GM12891 (cell line): Measurements from ENCODE around the gene RAB28. TPM values are rescaled to one million over a fixed set of nuclear protein-coding genes. Genes with fewer than 3 reads are reported as not detected.

Experiments used
- DNase-seq: peaks from one replicate; pipeline ENCODE4 v3.0.0; 2011; ENCODE audit warnings: low spot score; ENCODE audit not compliant: insufficient read length
- FAIRE-seq: peaks from 2 replicates; lab custom pipeline; 2011; peaks lifted over from hg19 to GRCh38; lab: Jason Lieb, UNC
- PAX5 ChIP-seq: IDR thresholded peaks from 2 replicates; pipeline ENCODE4 v1.6.1; 2011; ENCODE audit warnings: low read length, moderate library complexity, mild to moderate bottlenecking; ENCODE audit not compliant: insufficient read depth, severe bottlenecking
- POLR2A ChIP-seq: IDR thresholded peaks from 2 replicates; pipeline ENCODE4 v1.6.1; 2011; ENCODE audit warnings: low read depth, low read length, control low read depth
- POLR2AphosphoS5 ChIP-seq: IDR thresholded peaks from 2 replicates; pipeline ENCODE4 v1.6.1; 2011; ENCODE audit warnings: low read depth, low read length, control low read depth
- POU2F2 ChIP-seq: IDR thresholded peaks from 2 replicates; pipeline ENCODE4 v1.6.1; 2011; ENCODE audit warnings: low read depth, mild to moderate bottlenecking, control low read depth, low read length, moderate library complexity
- SPI1 ChIP-seq: IDR thresholded peaks from 2 replicates; pipeline ENCODE4 v1.6.1; 2011; ENCODE audit warnings: low read depth, low read length, control low read depth
- TAF1 ChIP-seq: IDR thresholded peaks from 2 replicates; pipeline ENCODE4 v1.6.1; 2011; ENCODE audit warnings: low read depth, low read length, control low read depth
- polyA plus RNA-seq: library from polyadenylated mRNA; unstranded; fragments of >200 nt; gene quantifications from one replicate; pipeline ENCODE4 v1.2.1, GENCODE V29; 2012; ENCODE audit warnings: low read depth, missing spikeins, inconsistent platforms; ENCODE audit not compliant: missing spikeins

The RAB28 gene
- 10.3 TPM for polyA plus RNA-seq

- FAIRE-seq = peak; percentile 99
- TF ChIP-seq SPI1 = no peak
- TF ChIP-seq POLR2AphosphoS5 = no peak
- peak; percentile 59; the same call in 1 of the 2 replicates for TF ChIP-seq POLR2A
- TF ChIP-seq TAF1 = peak; percentile 85
- no peak for TF ChIP-seq PAX5
- TF ChIP-seq POU2F2 = no peak
These were observed at the start of gene RAB28 for GRCh38 chr4:13484122-13484748. RAB28 (minus strand) TSS chr4:13484340.

GRCh38 chr4:13531625-13531998 lies 47.5 kb upstream of the RAB28 start:
- DNase-seq (no peak), FAIRE-seq (no peak)
- no peak for TF ChIP-seq SPI1
- TF ChIP-seq POU2F2 = no peak
- TF ChIP-seq POLR2AphosphoS5 = no peak
- no peak for TF ChIP-seq PAX5
- TF ChIP-seq POLR2A = no peak

More at GRCh38 chr4:13484122-13484748, at the start of gene RAB28:
- DNase-seq = peak; percentile 75

- no peak for FAIRE-seq
- no peak for DNase-seq
- TF ChIP-seq POLR2AphosphoS5 (no peak), POU2F2 (no peak), SPI1 (no peak)
These were observed 46.9 kb upstream of the RAB28 start for GRCh38 chr4:13530823-13531624.

GRCh38 chr4:13529128-13529919 lies 45.2 kb upstream of the RAB28 start:
- DNase-seq (peak; percentile 15), FAIRE-seq (no peak)
- TF ChIP-seq SPI1 = no peak
- TF ChIP-seq TAF1 = no peak
- TF ChIP-seq PAX5 = no peak
- TF ChIP-seq POU2F2 = no peak
- TF ChIP-seq POLR2AphosphoS5 = no peak
- TF ChIP-seq POLR2A = no peak

- TF ChIP-seq TAF1 (no peak), PAX5 (no peak), POLR2AphosphoS5 (no peak), POU2F2 (no peak), POLR2A (no peak), SPI1 (no peak)
- DNase-seq (peak; percentile 8), FAIRE-seq (no peak)
These were observed 44.6 kb upstream of the RAB28 start for GRCh38 chr4:13528821-13529127.

GRCh38 chr4:13527981-13528820 lies 44.1 kb upstream of the RAB28 start:
- TF ChIP-seq POLR2AphosphoS5 = no peak
- TF ChIP-seq PAX5 = peak; percentile 77
- TF ChIP-seq POLR2A = no peak
- TF ChIP-seq POU2F2 = no peak
- TF ChIP-seq SPI1 = 0 out of 2 replicates have a peak, but pooled peaks have one; percentile 24
- TF ChIP-seq TAF1 = no peak
- peak; percentile 80 for FAIRE-seq
- DNase-seq = peak; percentile 56

GRCh38 chr4:13527192-13527980 lies 43.2 kb upstream of the RAB28 start:
- FAIRE-seq (no peak), DNase-seq (peak; percentile 12)
- TF ChIP-seq POU2F2 (no peak), POLR2A (no peak)

- DNase-seq (no peak), FAIRE-seq (no peak)
- no peak for TF ChIP-seq POLR2A
- TF ChIP-seq PAX5 = no peak
- TF ChIP-seq POLR2AphosphoS5 = no peak
- TF ChIP-seq POU2F2 = no peak
- TF ChIP-seq SPI1 = no peak
- no peak for TF ChIP-seq TAF1
These were observed 42.5 kb upstream of the RAB28 start for GRCh38 chr4:13526658-13527057.

- DNase-seq (no peak), FAIRE-seq (no peak)
- no peak for TF ChIP-seq POLR2AphosphoS5
- no peak for TF ChIP-seq SPI1
- TF ChIP-seq POLR2A = no peak
- no peak for TF ChIP-seq PAX5
- no peak for TF ChIP-seq TAF1
- no peak for TF ChIP-seq POU2F2
These were observed 41.6 kb upstream of the RAB28 start for GRCh38 chr4:13525606-13526281.
